ENCODE data around the gene P2RY14.

The P2RY14 gene

DNA sequence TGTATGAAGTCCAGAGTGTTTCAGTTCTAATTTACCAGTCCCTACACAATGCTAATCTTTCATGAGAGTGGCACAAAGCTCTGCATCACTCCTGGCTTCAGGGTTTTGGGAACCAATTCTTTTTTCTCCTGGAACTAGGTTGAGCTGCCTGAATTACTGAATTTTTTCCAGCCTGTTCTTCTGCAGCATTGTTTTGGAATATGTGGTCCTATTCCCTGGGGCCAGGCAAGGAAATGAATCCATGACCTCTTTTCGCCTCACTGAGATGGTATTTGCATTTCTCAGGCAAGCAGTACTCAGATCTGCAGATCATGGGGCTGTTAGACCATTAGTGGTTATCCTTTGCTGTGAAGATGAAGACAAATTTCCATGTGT lies 49.7 kb downstream of the P2RY14 start:
- Histone ChIP-seq H3K27ac (ENCODE audit: low read depth, low read length) (no peak overlapping the region), H3K4me1 (ENCODE audit: insufficient read depth, low read length) (peaks cover 24% of the 10 kb centered on the region), H3K36me3 (ENCODE audit: insufficient read depth, low read length) (no peaks in the 10 kb centered on the region), H3K9ac (ENCODE audit: low read depth, low read length) (no peak overlapping the region), H3K9me3 (ENCODE audit: insufficient read depth, low read depth, low read length) (no peaks in the 10 kb centered on the region), H3K4me3 (ENCODE audit: low read length) (no peak overlapping the region), H3K27me3 (ENCODE audit: insufficient read depth, low read length) (no peaks in the 10 kb centered on the region)
- WGBS, result 48% methylated on average over 1 of the region's 1 CpG

DNA sequence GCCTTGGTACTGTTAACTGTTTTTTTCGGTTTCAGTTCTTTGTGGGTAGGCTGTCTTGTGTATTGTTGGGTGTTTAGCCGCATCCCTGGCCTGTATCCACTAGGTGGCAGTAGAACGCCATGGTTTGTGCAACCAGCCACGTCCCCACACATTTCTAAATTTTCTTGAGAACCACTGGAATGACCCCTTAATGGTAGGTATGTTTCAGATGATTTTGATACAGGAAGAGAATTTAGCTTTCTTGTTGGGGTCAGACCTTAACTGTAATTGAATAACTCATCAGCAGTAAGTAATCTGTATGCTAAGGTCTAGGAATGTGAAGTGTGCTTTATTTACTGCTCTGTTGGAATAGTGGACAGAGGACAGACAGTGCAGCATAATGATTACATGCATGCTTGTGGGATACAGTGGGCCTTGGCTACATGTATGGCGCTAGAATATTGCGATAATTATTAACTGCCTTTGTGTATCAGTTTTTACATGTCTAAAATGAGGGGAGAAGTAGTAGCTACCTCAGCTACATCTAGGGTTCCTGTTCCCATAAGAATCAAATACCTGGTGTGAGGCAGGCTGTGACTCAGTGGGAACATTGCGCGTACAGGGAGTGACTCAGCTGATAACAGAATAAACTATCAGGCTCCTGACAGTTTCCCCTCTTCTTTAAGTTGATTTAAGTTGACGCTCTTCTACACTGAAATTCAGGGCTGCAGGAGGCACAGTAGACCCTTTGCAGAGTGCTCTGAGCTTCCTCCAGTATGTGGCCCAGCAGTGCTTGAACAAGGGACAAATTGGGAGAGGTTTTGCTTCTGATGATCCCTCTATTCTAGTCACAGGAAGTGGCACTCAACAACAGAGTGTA lies 50.3 kb downstream of the P2RY14 start:
- H3K9me3 ChIP-seq (ENCODE audit: insufficient read depth, low read depth, low read length), result no peaks in the 10 kb centered on the region
- 66% methylated on average over 6 of the region's 9 CpGs for WGBS

DNA sequence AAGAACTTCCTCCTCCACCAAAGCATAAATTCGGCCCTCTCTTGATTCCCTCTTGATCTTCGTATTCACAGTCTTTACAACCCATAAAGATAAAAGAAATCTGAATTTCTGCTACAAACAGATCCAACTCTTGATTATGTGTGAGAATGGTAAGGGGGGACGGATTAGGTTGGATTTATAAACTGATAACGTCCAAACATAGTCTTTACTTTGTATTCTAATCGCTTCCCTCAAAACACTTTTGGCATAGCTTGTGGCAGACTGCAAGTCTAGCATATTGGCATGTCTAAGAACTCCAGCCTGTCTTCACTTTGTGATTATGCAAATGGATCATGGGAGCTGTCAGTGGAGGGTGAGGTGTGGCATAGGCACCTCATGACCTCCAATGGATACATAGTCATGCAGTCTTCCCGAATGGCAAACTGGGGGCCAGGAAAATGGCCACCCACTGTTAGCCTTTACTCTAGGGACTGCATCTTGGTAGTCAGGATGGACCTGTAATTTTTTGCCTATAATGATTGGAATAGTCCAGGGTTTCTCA lies 51.0 kb downstream of the P2RY14 start:
- Histone ChIP-seq H3K27ac (ENCODE audit: low read depth, low read length) (no peak overlapping the region), H3K27me3 (ENCODE audit: insufficient read depth, low read length) (no peaks in the 10 kb centered on the region), H3K4me1 (ENCODE audit: insufficient read depth, low read length) (peaks cover 24% of the 10 kb centered on the region), H3K9me3 (ENCODE audit: insufficient read depth, low read depth, low read length) (no peaks in the 10 kb centered on the region), H3K9ac (ENCODE audit: low read depth, low read length) (no peak overlapping the region), H3K4me3 (ENCODE audit: low read length) (no peak overlapping the region), H3K36me3 (ENCODE audit: insufficient read depth, low read length) (no peaks in the 10 kb centered on the region)
- WGBS, result 91% methylated on average over 6 of the region's 6 CpGs

More for the DNA sequence above, 50.3 kb downstream of the P2RY14 start:
- H3K4me3 ChIP-seq (ENCODE audit: low read length), result no peak overlapping the region
- H3K9ac ChIP-seq (ENCODE audit: low read depth, low read length), result no peak overlapping the region
- no peaks in the 10 kb centered on the region for H3K27me3 ChIP-seq (ENCODE audit: insufficient read depth, low read length)
- no peaks in the 10 kb centered on the region for H3K36me3 ChIP-seq (ENCODE audit: insufficient read depth, low read length)
- H3K4me1 ChIP-seq (ENCODE audit: insufficient read depth, low read length), result peaks cover 24% of the 10 kb centered on the region
- no peak overlapping the region for H3K27ac ChIP-seq (ENCODE audit: low read depth, low read length)

DNA sequence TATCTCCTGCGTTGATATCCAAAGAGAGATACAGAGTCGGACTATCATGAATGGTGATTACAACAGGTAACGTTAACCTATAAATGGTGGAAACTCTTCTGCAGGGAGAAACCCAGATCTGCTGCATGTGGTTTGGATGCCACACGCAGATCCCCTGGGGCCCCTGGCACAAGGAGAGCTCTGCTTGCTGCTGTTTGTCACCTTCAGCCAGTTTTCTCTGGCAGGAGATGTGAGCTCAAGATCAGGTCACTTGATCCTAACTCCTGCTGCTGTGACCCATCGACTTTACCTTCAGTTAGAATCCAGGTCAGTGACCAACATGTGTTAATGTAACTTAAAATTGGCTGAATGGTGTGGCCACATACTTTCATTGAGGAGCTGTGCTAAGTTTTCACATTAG lies 51.5 kb downstream of the P2RY14 start:
- H3K27ac ChIP-seq (ENCODE audit: low read depth, low read length), result no peak overlapping the region

DNA sequence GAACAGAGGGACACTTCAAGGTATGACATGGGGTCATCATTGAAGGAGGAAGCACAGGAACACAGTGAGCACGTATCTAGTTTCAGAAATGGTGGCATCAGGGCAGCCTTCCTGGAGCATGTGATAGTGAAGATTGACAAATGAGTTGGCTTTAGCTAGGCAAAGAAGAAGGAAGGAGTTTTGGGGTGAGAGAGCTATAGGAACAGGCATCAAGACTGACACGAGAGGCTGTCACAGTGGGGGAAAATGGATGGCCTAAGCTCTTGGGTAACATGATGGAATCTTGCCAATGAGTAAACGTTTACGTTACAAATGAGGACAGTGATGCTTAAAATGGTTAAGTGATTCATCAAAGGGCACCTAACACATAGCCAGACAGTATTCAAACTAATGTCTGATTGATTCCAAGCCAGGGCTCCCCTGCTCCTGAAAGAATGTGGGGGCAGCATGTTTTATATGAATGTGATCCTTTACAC lies 52.2 kb downstream of the P2RY14 start:
- H3K9me3 ChIP-seq (ENCODE audit: insufficient read depth, low read depth, low read length), result no peaks in the 10 kb centered on the region
- H3K9ac ChIP-seq (ENCODE audit: low read depth, low read length), result no peak overlapping the region
- WGBS, result 86% methylated on average over 4 of the region's 4 CpGs
- peaks cover 22% of the 10 kb centered on the region for H3K4me1 ChIP-seq (ENCODE audit: insufficient read depth, low read length)
- no peak overlapping the region for H3K4me3 ChIP-seq (ENCODE audit: low read length)
- no peak overlapping the region for H3K27ac ChIP-seq (ENCODE audit: low read depth, low read length)
- no peaks in the 10 kb centered on the region for H3K36me3 ChIP-seq (ENCODE audit: insufficient read depth, low read length)
- no peaks in the 10 kb centered on the region for H3K27me3 ChIP-seq (ENCODE audit: insufficient read depth, low read length)

More for the DNA sequence above, 51.5 kb downstream of the P2RY14 start:
- H3K4me3 ChIP-seq (ENCODE audit: low read length), result no peak overlapping the region
- H3K9ac ChIP-seq (ENCODE audit: low read depth, low read length), result no peak overlapping the region
- no peaks in the 10 kb centered on the region for H3K9me3 ChIP-seq (ENCODE audit: insufficient read depth, low read depth, low read length)
- H3K27me3 ChIP-seq (ENCODE audit: insufficient read depth, low read length), result no peaks in the 10 kb centered on the region
- no peaks in the 10 kb centered on the region for H3K36me3 ChIP-seq (ENCODE audit: insufficient read depth, low read length)
- H3K4me1 ChIP-seq (ENCODE audit: insufficient read depth, low read length), result peaks cover 24% of the 10 kb centered on the region
- 93% methylated on average over 5 of the region's 5 CpGs for WGBS

DNA sequence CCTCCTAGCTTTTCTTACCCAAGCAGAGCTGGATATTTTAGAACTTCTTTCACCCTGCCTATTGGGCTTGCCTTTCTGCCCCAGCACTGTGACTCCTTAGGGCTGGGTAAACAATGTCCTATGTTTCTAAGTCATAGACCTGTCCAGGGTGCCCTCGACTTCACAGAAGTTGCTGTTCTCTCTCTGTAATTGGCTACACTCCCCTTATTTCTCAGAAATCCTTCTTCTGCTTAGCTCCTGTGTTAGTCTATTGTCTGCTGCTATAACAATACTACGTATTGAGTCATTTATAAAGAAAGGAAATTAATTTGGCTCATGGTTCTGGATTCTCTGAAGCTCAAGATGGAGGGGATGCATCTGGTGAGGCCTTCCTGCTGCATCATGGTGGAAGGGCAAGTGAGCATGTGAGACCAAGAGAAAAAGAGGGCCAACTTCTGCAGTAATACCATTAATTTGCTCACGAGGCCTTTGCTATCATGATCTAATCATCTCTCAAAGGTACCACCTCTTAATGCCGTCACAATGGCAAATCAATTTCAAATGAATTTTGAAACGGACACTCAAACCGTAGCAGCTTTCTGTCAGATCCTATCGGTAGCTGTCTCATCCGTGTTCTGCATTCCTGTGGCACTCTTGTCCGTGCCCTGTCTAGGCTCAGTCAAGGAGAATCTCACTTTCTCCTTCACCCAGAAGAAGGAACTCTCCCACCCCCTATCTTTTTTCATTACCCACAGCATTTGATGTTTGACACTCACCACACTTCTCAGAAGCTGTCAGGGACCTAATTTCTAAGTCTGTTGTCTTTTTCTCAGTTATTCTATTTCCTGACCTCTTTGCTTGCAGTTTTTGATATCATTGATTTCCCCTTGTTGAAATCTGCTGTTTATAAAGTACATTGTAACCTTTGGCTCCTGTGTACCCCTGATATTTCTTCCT lies 53.0 kb downstream of the P2RY14 start:
- no peak overlapping the region for H3K27ac ChIP-seq (ENCODE audit: low read depth, low read length)
- 82% methylated on average over 9 of the region's 9 CpGs for WGBS
- no peaks in the 10 kb centered on the region for H3K27me3 ChIP-seq (ENCODE audit: insufficient read depth, low read length)
- no peak overlapping the region for H3K4me3 ChIP-seq (ENCODE audit: low read length)
- H3K4me1 ChIP-seq (ENCODE audit: insufficient read depth, low read length), result peaks cover 13% of the 10 kb centered on the region
- no peak overlapping the region for H3K9ac ChIP-seq (ENCODE audit: low read depth, low read length)
- no peaks in the 10 kb centered on the region for H3K9me3 ChIP-seq (ENCODE audit: insufficient read depth, low read depth, low read length)
- no peaks in the 10 kb centered on the region for H3K36me3 ChIP-seq (ENCODE audit: insufficient read depth, low read length)

DNA sequence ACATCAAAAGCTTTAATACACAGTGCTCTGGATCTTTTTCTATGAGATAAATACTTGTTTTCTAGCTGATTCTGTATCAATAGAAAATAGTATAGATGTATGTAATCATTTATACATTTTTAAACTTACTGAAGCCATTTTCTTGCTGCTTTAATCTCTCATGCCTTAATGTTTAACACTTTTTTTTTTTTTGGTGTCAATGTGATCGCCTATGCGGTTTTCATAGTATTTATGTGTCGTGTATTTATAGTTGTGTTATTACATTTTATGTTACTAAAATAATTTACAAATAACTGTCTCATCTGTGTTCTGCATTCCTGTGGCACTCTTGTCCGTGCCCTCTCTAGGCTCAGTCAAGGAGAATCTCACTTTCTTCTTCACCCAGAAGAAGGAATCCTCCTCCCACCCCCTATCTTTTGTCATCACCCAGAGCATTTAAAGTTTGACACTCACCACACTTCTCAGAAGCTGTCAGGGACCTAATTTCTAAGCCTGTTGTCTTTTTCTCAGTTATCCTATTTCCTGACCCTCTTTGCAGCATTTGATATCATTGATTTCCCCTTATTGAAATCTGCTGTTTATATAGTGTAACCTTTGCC lies 54.0 kb downstream of the P2RY14 start:
- H3K36me3 ChIP-seq (ENCODE audit: insufficient read depth, low read length), result no peaks in the 10 kb centered on the region
- no peaks in the 10 kb centered on the region for H3K27me3 ChIP-seq (ENCODE audit: insufficient read depth, low read length)
- H3K27ac ChIP-seq (ENCODE audit: low read depth, low read length), result no peak overlapping the region
- WGBS, result 87% methylated on average over 1 of the region's 4 CpGs
- no peak overlapping the region for H3K9ac ChIP-seq (ENCODE audit: low read depth, low read length)
- peaks cover 11% of the 10 kb centered on the region for H3K4me1 ChIP-seq (ENCODE audit: insufficient read depth, low read length)
- no peak overlapping the region for H3K4me3 ChIP-seq (ENCODE audit: low read length)
- H3K9me3 ChIP-seq (ENCODE audit: insufficient read depth, low read depth, low read length), result no peaks in the 10 kb centered on the region

DNA sequence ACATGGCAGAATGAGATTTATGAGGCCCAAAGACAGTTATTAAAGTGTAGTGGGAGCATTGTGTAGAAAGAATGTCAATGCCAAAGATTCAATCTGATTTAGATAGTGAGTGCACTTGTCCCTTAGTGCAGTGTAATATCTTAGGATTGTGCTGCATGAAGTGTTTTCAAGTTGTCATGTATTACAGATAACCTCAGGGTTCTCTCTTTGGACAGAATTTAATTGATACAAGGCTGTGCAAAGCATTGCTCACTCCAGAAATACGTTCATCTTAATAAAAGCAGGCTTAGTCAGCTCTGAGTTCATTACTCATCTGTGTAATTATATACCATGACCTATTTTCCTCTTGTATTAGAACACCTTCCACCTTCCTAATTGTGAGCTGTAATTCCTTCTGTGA lies 59.3 kb downstream of the P2RY14 start:
- H3K27ac ChIP-seq (ENCODE audit: low read depth, low read length), result no peak overlapping the region
- WGBS, result 89% methylated on average over 1 of the region's 1 CpG
- H3K9ac ChIP-seq (ENCODE audit: low read depth, low read length), result no peak overlapping the region
- no peaks in the 10 kb centered on the region for H3K9me3 ChIP-seq (ENCODE audit: insufficient read depth, low read depth, low read length)
- no peaks in the 10 kb centered on the region for H3K27me3 ChIP-seq (ENCODE audit: insufficient read depth, low read length)
- H3K4me3 ChIP-seq (ENCODE audit: low read length), result no peak overlapping the region
- no peaks in the 10 kb centered on the region for H3K36me3 ChIP-seq (ENCODE audit: insufficient read depth, low read length)
- H3K4me1 ChIP-seq (ENCODE audit: insufficient read depth, low read length), result peaks cover 5% of the 10 kb centered on the region; the same call in 1 of the 2 replicates

DNA sequence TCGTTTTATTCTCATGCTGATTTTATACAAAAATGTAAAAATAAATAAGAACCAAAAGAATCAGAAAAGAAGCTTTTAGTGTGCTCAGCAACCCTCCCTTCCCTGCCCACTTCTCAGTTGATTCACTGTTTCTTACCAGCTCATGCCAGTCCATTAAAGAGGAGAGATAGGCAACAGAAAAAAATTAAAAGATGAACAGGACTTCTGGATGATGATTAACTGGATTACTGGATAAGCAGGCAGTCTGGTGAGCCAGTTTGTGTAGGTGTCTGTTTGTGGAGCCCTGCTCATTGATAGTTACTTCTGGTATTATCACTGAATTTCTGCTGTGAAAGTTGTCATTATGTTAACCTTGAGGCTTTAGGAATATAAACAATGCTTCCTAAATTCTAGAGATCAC lies 60.2 kb downstream of the P2RY14 start:
- H3K27me3 ChIP-seq (ENCODE audit: insufficient read depth, low read length), result no peaks in the 10 kb centered on the region
- WGBS, result no CpG with 5 or more reads among the region's 1 CpG
- H3K9me3 ChIP-seq (ENCODE audit: insufficient read depth, low read depth, low read length), result no peaks in the 10 kb centered on the region
- no peak overlapping the region for H3K9ac ChIP-seq (ENCODE audit: low read depth, low read length)
- no peak overlapping the region for H3K27ac ChIP-seq (ENCODE audit: low read depth, low read length)
- H3K4me3 ChIP-seq (ENCODE audit: low read length), result no peak overlapping the region
- H3K36me3 ChIP-seq (ENCODE audit: insufficient read depth, low read length), result no peaks in the 10 kb centered on the region
- peaks cover 5% of the 10 kb centered on the region; the same call in 1 of the 2 replicates for H3K4me1 ChIP-seq (ENCODE audit: insufficient read depth, low read length)

DNA sequence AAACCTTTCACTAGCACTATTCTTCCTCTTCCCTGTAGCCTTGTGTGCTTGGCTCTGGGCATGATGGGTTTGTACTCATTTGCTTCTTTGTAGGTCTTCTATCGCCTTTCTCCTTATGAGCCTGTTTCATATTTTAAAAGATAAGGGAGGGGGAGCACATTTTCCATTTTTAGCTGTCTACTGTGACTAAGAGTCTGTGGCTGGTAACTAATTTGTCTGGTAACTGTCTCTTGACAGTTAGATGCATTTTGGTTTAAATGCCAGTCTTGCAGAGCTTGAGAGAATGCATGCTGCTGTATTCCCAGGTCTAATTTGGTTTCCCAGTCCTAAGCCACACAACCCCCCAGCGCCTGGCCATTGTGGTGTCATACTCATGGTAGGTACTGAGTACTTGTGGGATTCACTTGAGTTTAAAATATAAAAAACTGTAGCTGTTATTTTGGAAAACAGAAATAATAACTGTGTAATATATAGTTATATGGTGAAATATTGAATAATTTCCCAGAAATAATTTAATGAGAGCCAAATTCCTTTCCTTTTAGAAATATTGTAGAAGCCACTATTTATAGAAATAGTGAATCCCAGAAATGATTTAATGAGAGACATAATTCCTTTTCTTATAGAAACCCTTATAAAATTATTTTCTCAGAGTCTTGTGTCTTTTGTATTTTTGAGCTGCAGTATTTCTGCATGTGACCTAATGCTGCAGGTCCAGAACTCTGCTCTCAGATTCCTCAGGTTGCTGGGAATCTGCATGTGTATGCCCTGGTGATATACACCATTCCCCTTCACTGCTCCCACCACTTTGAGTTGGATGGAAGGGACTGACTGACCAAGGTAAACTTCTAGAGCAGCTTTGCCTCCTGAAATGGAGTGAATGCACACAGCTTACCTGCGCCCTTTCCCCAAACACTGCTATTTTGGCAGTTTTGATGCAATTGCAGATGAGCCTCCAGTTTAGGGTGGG lies 61.4 kb downstream of the P2RY14 start:
- Histone ChIP-seq H3K4me3 (ENCODE audit: low read length) (no peak overlapping the region), H3K27me3 (ENCODE audit: insufficient read depth, low read length) (no peaks in the 10 kb centered on the region), H3K9me3 (ENCODE audit: insufficient read depth, low read depth, low read length) (no peaks in the 10 kb centered on the region), H3K9ac (ENCODE audit: low read depth, low read length) (no peak overlapping the region), H3K36me3 (ENCODE audit: insufficient read depth, low read length) (no peaks in the 10 kb centered on the region), H3K4me1 (ENCODE audit: insufficient read depth, low read length) (peaks cover 5% of the 10 kb centered on the region; the same call in 1 of the 2 replicates), H3K27ac (ENCODE audit: low read depth, low read length) (no peak overlapping the region)
- WGBS, result 94% methylated on average over 3 of the region's 3 CpGs

Data from HUES64 (cell line).